Astrocyte (in vitro differentiated cells and primary cell): Measurements from ENCODE around the gene PCP4. TPM values are rescaled to one million over a fixed set of nuclear protein-coding genes. Genes with fewer than 3 reads are reported as not detected.

ENCODE experiments used
- DNase-seq: peaks from one replicate; pipeline ENCODE4 v3.0.0-alpha.2; 2010; ENCODE audit warnings: low read depth
- FAIRE-seq: peaks from 2 replicates; lab custom pipeline; 2011; peaks lifted over from hg19 to GRCh38; lab: Jason Lieb, UNC
- H2AFZ ChIP-seq: 2 replicates; pipeline ENCODE4 v1.6.0; 2012; ENCODE audit warnings: low read depth, low read length, inconsistent platforms
- H3K27ac ChIP-seq: 2 replicates; pipeline ENCODE4 v1.5.1; 2011; ENCODE audit warnings: low read depth, low read length, inconsistent platforms
- H3K27me3 ChIP-seq: 2 replicates; pipeline ENCODE4 v1.6.0; 2011; ENCODE audit warnings: low read length, inconsistent platforms; ENCODE audit not compliant: insufficient read depth
- H3K36me3 ChIP-seq: 2 replicates; pipeline ENCODE4 v1.5.1; 2011; ENCODE audit warnings: low read length, inconsistent platforms; ENCODE audit not compliant: insufficient read depth
- H3K4me1 ChIP-seq: 2 replicates; pipeline ENCODE4 v1.5.1; 2011; ENCODE audit warnings: low read length, inconsistent platforms; ENCODE audit not compliant: insufficient read depth
- H3K4me2 ChIP-seq: 2 replicates; pipeline ENCODE4 v1.6.0; 2012; ENCODE audit warnings: low read length, inconsistent platforms
- H3K4me3 ChIP-seq: 2 replicates; pipeline ENCODE4 v1.5.1; 2011; ENCODE audit warnings: low read depth, mild to moderate bottlenecking, low read length, inconsistent platforms; ENCODE audit not compliant: insufficient read depth
- H3K79me2 ChIP-seq: 2 replicates; pipeline ENCODE4 v1.6.0; 2012; ENCODE audit warnings: mild to moderate bottlenecking, low read length, inconsistent platforms; ENCODE audit not compliant: insufficient read depth
- H3K9ac ChIP-seq: 2 replicates; pipeline ENCODE4 v1.6.0; 2012; ENCODE audit warnings: mild to moderate bottlenecking, low read length, inconsistent platforms
- H3K9me3 ChIP-seq: 2 replicates; pipeline ENCODE4 v1.5.1; 2012; ENCODE audit warnings: low read depth, mild to moderate bottlenecking, low read length, inconsistent platforms; ENCODE audit not compliant: insufficient read depth
- H4K20me1 ChIP-seq: 2 replicates; pipeline ENCODE4 v1.6.0; 2012; ENCODE audit warnings: low read length, inconsistent platforms; ENCODE audit not compliant: insufficient read depth
- H3K27ac Mint-ChIP-seq: one replicate; pipeline ENCODE4 v1.8.0; 2021; ENCODE audit warnings: mild to moderate bottlenecking, mixed read lengths; ENCODE audit not compliant: unreplicated experiment
- H3K27me3 Mint-ChIP-seq: one replicate; pipeline ENCODE4 v1.8.0; 2021; ENCODE audit warnings: low read depth, mixed read lengths; ENCODE audit not compliant: unreplicated experiment
- H3K36me3 Mint-ChIP-seq: one replicate; pipeline ENCODE4 v1.8.0; 2021; ENCODE audit warnings: low read depth, mixed read lengths; ENCODE audit not compliant: unreplicated experiment
- H3K4me1 Mint-ChIP-seq: one replicate; pipeline ENCODE4 v1.8.0; 2021; ENCODE audit warnings: low read depth, mixed read lengths; ENCODE audit not compliant: unreplicated experiment
- H3K4me3 Mint-ChIP-seq: one replicate; pipeline ENCODE4 v1.8.0; 2021; ENCODE audit warnings: mild to moderate bottlenecking, moderate library complexity, mixed read lengths; ENCODE audit not compliant: unreplicated experiment
- H3K9me3 Mint-ChIP-seq: one replicate; pipeline ENCODE4 v1.8.0; 2021; ENCODE audit warnings: mild to moderate bottlenecking, mixed read lengths; ENCODE audit not compliant: unreplicated experiment
- CTCF ChIP-seq: IDR thresholded peaks from 2 replicates; pipeline ENCODE4 v1.5.1; 2011; ENCODE audit warnings: low read depth, mild to moderate bottlenecking, inconsistent platforms, low read length, moderate library complexity; ENCODE audit not compliant: insufficient read depth
- EZH2 ChIP-seq: IDR thresholded peaks from 2 replicates; pipeline ENCODE4 v1.6.1; 2012; ENCODE audit warnings: mild to moderate bottlenecking, low read length, inconsistent platforms; ENCODE audit not compliant: insufficient read depth
- total RNA-seq: library from RNA; stranded (reverse); gene quantifications from 2 replicates; pipeline ENCODE4 v1.2.1, GENCODE V29; 2021

Gene PCP4
- total RNA-seq, 1 donor from 2014 or later: 0.68 TPM

GRCh38 chr21:39954570-39954969, 87.3 kb downstream of the PCP4 start:
- H4K20me1 ChIP-seq: no peaks in the 10 kb centered on the region
- H3K4me3 Mint-ChIP-seq: no peak overlapping the region
- no peaks in the 10 kb centered on the region for H3K79me2 ChIP-seq
- DNase-seq (no peak), FAIRE-seq (no peak)
- H3K36me3 ChIP-seq: no peaks in the 10 kb centered on the region
- peaks cover 9% of the 10 kb centered on the region for H3K27me3 Mint-ChIP-seq
- no peak overlapping the region for H3K4me2 ChIP-seq
- no peaks in the 10 kb centered on the region for H3K36me3 Mint-ChIP-seq
- no peaks in the 10 kb centered on the region for H3K9me3 ChIP-seq
- no peak overlapping the region for H3K27ac Mint-ChIP-seq
- H3K4me1 ChIP-seq: no peaks in the 10 kb centered on the region
- peaks cover 3% of the 10 kb centered on the region for H3K9me3 Mint-ChIP-seq
- no peak for TF ChIP-seq CTCF
- TF ChIP-seq EZH2: no peak
- peaks cover 4% of the 10 kb centered on the region for H3K27me3 ChIP-seq
- no peak overlapping the region for H2AFZ ChIP-seq
- H3K27ac ChIP-seq: no peak overlapping the region
- no peaks in the 10 kb centered on the region for H3K4me1 Mint-ChIP-seq
- no peak overlapping the region for H3K4me3 ChIP-seq
- no peak overlapping the region for H3K9ac ChIP-seq

- DNase-seq (no peak), FAIRE-seq (no peak)
- H3K9me3 ChIP-seq: no peaks in the 10 kb centered on the region
- TF ChIP-seq EZH2 (no peak), CTCF (no peak)
- no peaks in the 10 kb centered on the region for H4K20me1 ChIP-seq
- Mint-ChIP-seq H3K9me3 (peaks cover 7% of the 10 kb centered on the region), H3K27ac (no peak overlapping the region), H3K27me3 (peaks cover 9% of the 10 kb centered on the region), H3K4me3 (no peak overlapping the region), H3K4me1 (no peaks in the 10 kb centered on the region), H3K36me3 (no peaks in the 10 kb centered on the region)
- H3K27ac ChIP-seq: no peak overlapping the region
- H3K79me2 ChIP-seq: no peaks in the 10 kb centered on the region
- no peaks in the 10 kb centered on the region for H3K36me3 ChIP-seq
- no peak overlapping the region for H3K4me3 ChIP-seq
- H2AFZ ChIP-seq: no peak overlapping the region
- H3K9ac ChIP-seq: no peak overlapping the region
- H3K27me3 ChIP-seq: peaks cover 4% of the 10 kb centered on the region
- H3K4me1 ChIP-seq: no peaks in the 10 kb centered on the region
- H3K4me2 ChIP-seq: no peak overlapping the region
Measured at GRCh38 chr21:39955326-39955725, 88.1 kb downstream of the PCP4 start.

GRCh38 chr21:39956586-39956985, 89.3 kb downstream of the PCP4 start:
- Mint-ChIP-seq H3K27ac (no peak overlapping the region), H3K4me3 (no peak overlapping the region), H3K27me3 (no peaks in the 10 kb centered on the region), H3K9me3 (peaks cover 4% of the 10 kb centered on the region), H3K36me3 (no peaks in the 10 kb centered on the region), H3K4me1 (no peaks in the 10 kb centered on the region)
- Histone ChIP-seq H3K4me2 (no peak overlapping the region), H3K36me3 (no peaks in the 10 kb centered on the region), H3K9me3 (no peaks in the 10 kb centered on the region), H3K79me2 (no peaks in the 10 kb centered on the region), H3K27ac (no peak overlapping the region), H3K4me1 (no peaks in the 10 kb centered on the region), H3K4me3 (no peak overlapping the region), H3K27me3 (peaks cover 4% of the 10 kb centered on the region), H4K20me1 (no peaks in the 10 kb centered on the region), H2AFZ (no peak overlapping the region), H3K9ac (no peak overlapping the region)
- DNase-seq: no peak
- FAIRE-seq: no peak
- no peak for TF ChIP-seq CTCF
- TF ChIP-seq EZH2: no peak
